RWPE2 (cell line): ENCODE results near the gene WDR82.
"Not testable (repeated sequence)": the region's sequence is repeated elsewhere in the genome, so short reads cannot be mapped to it uniquely, and the experiment has no call there.

Source experiments
- ATAC-seq: fragments of 200-7000 bp; cut with Tn5 transposase; 3 replicates; pipeline ENCODE4 v1.9.1; 2021; ENCODE audit warnings: low read depth
- DNase-seq: peaks from one replicate; pipeline ENCODE4 v3.0.0-alpha.2; 2020; ENCODE audit warnings: low spot score
- H3K27ac ChIP-seq: fragments of 450-650 bp; 2 replicates; pipeline ENCODE4 v1.5.1; 2017; ENCODE audit warnings: mild to moderate bottlenecking; ENCODE audit not compliant: poor library complexity, severe bottlenecking
- H3K27me3 ChIP-seq: fragments of 250-450 bp; sonication (Bioruptor Pico); 2 replicates; pipeline ENCODE4 v1.5.1; 2021; ENCODE audit warnings: mild to moderate bottlenecking, moderate library complexity; ENCODE audit not compliant: insufficient read depth, poor library complexity, severe bottlenecking
- H3K36me3 ChIP-seq: fragments of 250-450 bp; sonication (Bioruptor Pico); 2 replicates; pipeline ENCODE4 v1.5.1; 2020; ENCODE audit warnings: low read depth, mild to moderate bottlenecking, moderate library complexity
- H3K4me1 ChIP-seq: fragments of 250-450 bp; sonication (Bioruptor Pico); 2 replicates; pipeline ENCODE4 v1.5.1; 2021; ENCODE audit warnings: mild to moderate bottlenecking, moderate library complexity; ENCODE audit not compliant: insufficient read depth, poor library complexity, severe bottlenecking
- H3K4me3 ChIP-seq: fragments of 250-450 bp; sonication (Bioruptor Pico); 2 replicates; pipeline ENCODE4 v1.5.1; 2021; ENCODE audit warnings: mild to moderate bottlenecking, moderate library complexity; ENCODE audit not compliant: severe bottlenecking
- H3K9me3 ChIP-seq: fragments of 250-450 bp; sonication (Bioruptor Pico); 2 replicates; pipeline ENCODE4 v1.5.1; 2021; ENCODE audit warnings: mild to moderate bottlenecking, moderate library complexity; ENCODE audit not compliant: severe bottlenecking
- CTCF ChIP-seq: fragments of 450-650 bp; IDR thresholded peaks from one replicate; pipeline ENCODE4 v1.5.1; 2017; ENCODE audit warnings: mild to moderate bottlenecking, moderate library complexity; ENCODE audit not compliant: poor library complexity, severe bottlenecking

WDR82 gene

GRCh38 chr3:52280050-52280461 is 1.6 kb upstream of the WDR82 start:
- ATAC-seq (no peak), DNase-seq (no peak)
- Histone ChIP-seq H3K27me3 (no peaks in the 10 kb centered on the region), H3K4me3 (no peak overlapping the region), H3K9me3 (no peaks in the 10 kb centered on the region), H3K36me3 (peaks cover 14% of the 10 kb centered on the region), H3K4me1 (peaks cover 22% of the 10 kb centered on the region), H3K27ac (peak overlapping the region; percentile 82)
- no peak for TF ChIP-seq CTCF

- Histone ChIP-seq H3K9me3 (no peaks in the 10 kb centered on the region), H3K4me3 (no peak overlapping the region), H3K27me3 (no peaks in the 10 kb centered on the region), H3K4me1 (peaks cover 22% of the 10 kb centered on the region), H3K27ac (peak overlapping the region; percentile 82), H3K36me3 (peaks cover 19% of the 10 kb centered on the region)
- ATAC-seq (no peak), DNase-seq (no peak)
- TF ChIP-seq CTCF: no peak
Measured at GRCh38 chr3:52279596-52279995, 1.1 kb upstream of the WDR82 start.

GRCh38 chr3:52277972-52278509 is 408 bp downstream of the WDR82 start:
- H3K4me1 ChIP-seq: peaks cover 22% of the 10 kb centered on the region
- peak; percentile 14 for TF ChIP-seq CTCF
- peak overlapping the region; percentile 82 for H3K27ac ChIP-seq
- H3K36me3 ChIP-seq: peaks cover 34% of the 10 kb centered on the region
- DNase-seq (no peak), ATAC-seq (peak; percentile 74)
- peak overlapping the region; percentile 89 for H3K4me3 ChIP-seq
- no peaks in the 10 kb centered on the region for H3K27me3 ChIP-seq
- H3K9me3 ChIP-seq: no peaks in the 10 kb centered on the region

- no peak for TF ChIP-seq CTCF
- Histone ChIP-seq H3K9me3 (no peaks in the 10 kb centered on the region), H3K4me3 (peak overlapping the region; percentile 89), H3K27me3 (no peaks in the 10 kb centered on the region), H3K4me1 (peaks cover 27% of the 10 kb centered on the region), H3K27ac (peak overlapping the region; percentile 82), H3K36me3 (peaks cover 42% of the 10 kb centered on the region)
- DNase-seq (no peak), ATAC-seq (peak; percentile 33; the same call in 1 of the 3 replicates)
Measured at GRCh38 chr3:52277071-52277964, 1.1 kb downstream of the WDR82 start.

GRCh38 chr3:52274781-52275180 is 3.7 kb downstream of the WDR82 start:
- H3K4me3 ChIP-seq, H3K27me3 ChIP-seq, ATAC-seq, H3K9me3 ChIP-seq, H3K27ac ChIP-seq, DNase-seq: not testable (repeated sequence)
- Histone ChIP-seq H3K4me1 (peaks cover 29% of the 10 kb centered on the region), H3K36me3 (peaks cover 66% of the 10 kb centered on the region)
